Suprapubic skin (tissue), 4 donors: ENCODE data around the gene INHBB. TPM values are rescaled to one million over a fixed set of nuclear protein-coding genes. Genes with fewer than 3 reads are reported as not detected.
"Not testable (repeated sequence)": the region's sequence is repeated elsewhere in the genome, so short reads cannot be mapped to it uniquely, and the experiment has no call there.

Source experiments
- DNase-seq, 2 donors: peaks; one replicate each; pipeline ENCODE4 v3.0.0-alpha.2; 2019; ENCODE audit warnings: low spot score in 2 of 2
- H3K27ac ChIP-seq: fragments of 200-600 bp; sonication (generic); one replicate; pipeline ENCODE4 v1.5.1; 2019
- H3K27me3 ChIP-seq: fragments of 200-600 bp; sonication (generic); one replicate; pipeline ENCODE4 v1.5.1; 2019
- H3K36me3 ChIP-seq: fragments of 200-600 bp; sonication (generic); one replicate; pipeline ENCODE4 v1.5.1; 2019
- H3K4me1 ChIP-seq: fragments of 200-600 bp; sonication (generic); one replicate; pipeline ENCODE4 v1.5.1; 2019
- H3K4me3 ChIP-seq: fragments of 200-600 bp; sonication (generic); one replicate; pipeline ENCODE4 v1.5.1; 2019; ENCODE audit warnings: mild to moderate bottlenecking
- H3K9me3 ChIP-seq: fragments of 200-600 bp; sonication (generic); one replicate; pipeline ENCODE4 v1.5.1; 2019
- CTCF ChIP-seq, 2 donors: fragments of 200-600 bp in 1 of 2; fragments of 450-650 bp in 1 of 2; sonication (generic) in 1 of 2; IDR thresholded peaks; one replicate each; pipeline ENCODE4 v1.5.1; 2016 to 2019; ENCODE audit warnings: antibody characterized with exemption in 2 of 2, mild to moderate bottlenecking in 1 of 2, moderate library complexity in 1 of 2
- EP300 ChIP-seq: sonication (generic); formaldehyde crosslinking; IDR thresholded peaks from one replicate; pipeline ENCODE4 v1.6.1; 2017; ENCODE audit warnings: antibody characterized with exemption
- POLR2A ChIP-seq, 2 donors: fragments of 450-650 bp; IDR thresholded peaks; one replicate each; pipeline ENCODE4 v1.6.1; 2017; ENCODE audit warnings: antibody characterized with exemption in 2 of 2, mild to moderate bottlenecking in 2 of 2, moderate library complexity in 2 of 2
- POLR2AphosphoS5 ChIP-seq, 3 donors: sonication (generic); formaldehyde crosslinking; IDR thresholded peaks; one replicate each; pipeline ENCODE4 v1.6.1; 2017; ENCODE audit warnings: antibody characterized with exemption in 3 of 3
- WGBS: methylation state at CpG from one replicate; pipeline ENCODE4 v1.1.5; 2018; 5-methylcytosine and 5-hydroxymethylcytosine counted together
- total RNA-seq, 4 donors: library from RNA; depleted of rRNA; stranded (reverse); fragments of >200 nt; gene quantifications; one replicate each; pipeline ENCODE4 v1.1.0, GENCODE V29; 2016

INHBB gene
- total RNA-seq, 4 donors from 2014 or later: 12.1 to 26.1 (median 18.2) TPM

- no peaks in the 10 kb centered on the region for H3K36me3 ChIP-seq
- no peaks in the 10 kb centered on the region for H3K27me3 ChIP-seq
- peaks cover 37% of the 10 kb centered on the region for H3K4me1 ChIP-seq
- H3K27ac ChIP-seq: peak overlapping the region; percentile 74
- H3K9me3 ChIP-seq: no peaks in the 10 kb centered on the region
- DNase-seq: no peak
- no peak for TF ChIP-seq CTCF (IDR thresholded peaks at IDR 0.05)
- no peak for TF ChIP-seq POLR2A (IDR thresholded peaks at IDR 0.05)
- no peak for TF ChIP-seq POLR2AphosphoS5 (IDR thresholded peaks at IDR 0.05)
- TF ChIP-seq EP300: no peak
- 50% methylated on average over 10 of the region's 10 CpGs for WGBS
- no peak overlapping the region for H3K4me3 ChIP-seq
Observed at GRCh38 chr2:120319123-120319522, 26.8 kb upstream of the INHBB start.

- no peaks in the 10 kb centered on the region for H3K27me3 ChIP-seq
- WGBS: 64% methylated on average over 16 of the region's 18 CpGs
- H3K9me3 ChIP-seq: no peaks in the 10 kb centered on the region
- H3K36me3 ChIP-seq: no peaks in the 10 kb centered on the region
- no peak for DNase-seq
- peaks cover 37% of the 10 kb centered on the region for H3K4me1 ChIP-seq
- H3K27ac ChIP-seq: peak overlapping the region; percentile 74
- no peak overlapping the region for H3K4me3 ChIP-seq
- TF ChIP-seq POLR2A (IDR thresholded peaks at IDR 0.05): no peak
- no peak for TF ChIP-seq POLR2AphosphoS5 (IDR thresholded peaks at IDR 0.05)
- no peak for TF ChIP-seq EP300
- TF ChIP-seq CTCF (IDR thresholded peaks at IDR 0.05): no peak
Observed at GRCh38 chr2:120319686-120320317, 26.1 kb upstream of the INHBB start.

GRCh38 chr2:120320318-120320851, 25.6 kb upstream of the INHBB start:
- TF ChIP-seq POLR2AphosphoS5 (IDR thresholded peaks at IDR 0.05): peak in 1 of 3 donors; percentile 3
- no peak for TF ChIP-seq POLR2A (IDR thresholded peaks at IDR 0.05)
- no peak for TF ChIP-seq CTCF (IDR thresholded peaks at IDR 0.05)
- TF ChIP-seq EP300: no peak
- no peak for DNase-seq
- WGBS: 62% methylated on average over 9 of the region's 10 CpGs

GRCh38 chr2:120320887-120321556, 24.9 kb upstream of the INHBB start:
- H3K27ac ChIP-seq, H3K9me3 ChIP-seq, H3K4me3 ChIP-seq, DNase-seq, H3K36me3 ChIP-seq, H3K27me3 ChIP-seq: not testable (repeated sequence)
- 84% methylated on average over 5 of the region's 5 CpGs for WGBS
- peaks cover 37% of the 10 kb centered on the region for H3K4me1 ChIP-seq

More at GRCh38 chr2:120320318-120320851, 25.6 kb upstream of the INHBB start:
- Histone ChIP-seq H3K27me3 (no peaks in the 10 kb centered on the region), H3K4me1 (peaks cover 37% of the 10 kb centered on the region), H3K36me3 (no peaks in the 10 kb centered on the region), H3K9me3 (no peaks in the 10 kb centered on the region), H3K27ac (peak overlapping the region; percentile 74), H3K4me3 (no peak overlapping the region)

- 85% methylated on average over 10 of the region's 10 CpGs for WGBS
Observed at GRCh38 chr2:120321721-120322284, 24.1 kb upstream of the INHBB start.

GRCh38 chr2:120322329-120322728, 23.6 kb upstream of the INHBB start:
- no peak overlapping the region for H3K4me3 ChIP-seq
- no peaks in the 10 kb centered on the region for H3K9me3 ChIP-seq
- TF ChIP-seq CTCF (IDR thresholded peaks at IDR 0.05) (no peak), EP300 (no peak), POLR2AphosphoS5 (IDR thresholded peaks at IDR 0.05) (no peak), POLR2A (IDR thresholded peaks at IDR 0.05) (no peak)
- 92% methylated on average over 7 of the region's 7 CpGs for WGBS
- peaks cover 37% of the 10 kb centered on the region for H3K4me1 ChIP-seq
- DNase-seq: no peak
- no peaks in the 10 kb centered on the region for H3K36me3 ChIP-seq
- H3K27ac ChIP-seq: no peak overlapping the region
- H3K27me3 ChIP-seq: no peaks in the 10 kb centered on the region

More at GRCh38 chr2:120321721-120322284, 24.1 kb upstream of the INHBB start:
- Histone ChIP-seq H3K4me1 (peaks cover 37% of the 10 kb centered on the region), H3K27ac (no peak overlapping the region), H3K4me3 (no peak overlapping the region), H3K27me3 (no peaks in the 10 kb centered on the region), H3K9me3 (no peaks in the 10 kb centered on the region), H3K36me3 (no peaks in the 10 kb centered on the region)
- DNase-seq: no peak
- no peak for TF ChIP-seq POLR2AphosphoS5 (IDR thresholded peaks at IDR 0.05)
- no peak for TF ChIP-seq EP300
